HG02973 (cell line): ENCODE results near the gene COL4A2.
"Not testable (repeated sequence)": the region's sequence is repeated elsewhere in the genome, so short reads cannot be mapped to it uniquely, and the experiment has no call there.

Experiments
- ATAC-seq: cut with Tn5 transposase; IDR thresholded peaks from one replicate; pipeline ENCODE4 v1.9.1; 2021; ENCODE audit warnings: moderate library complexity; ENCODE audit not compliant: unreplicated experiment

COL4A2 gene

GRCh38 chr13:110305544-110305943 is 1.5 kb upstream of the COL4A2 start:
- no peak for ATAC-seq

GRCh38 chr13:110305949-110306339 is 1.1 kb upstream of the COL4A2 start:
- ATAC-seq, result no peak

- ATAC-seq, result no peak
Measured at GRCh38 chr13:110306340-110306959, 634 bp upstream of the COL4A2 start.

GRCh38 chr13:110307767-110308655 is 927 bp downstream of the COL4A2 start:
- ATAC-seq, result no peak

- ATAC-seq, result no peak
Measured at GRCh38 chr13:110308656-110309359, 1.7 kb downstream of the COL4A2 start.

- ATAC-seq, result no peak
Measured at GRCh38 chr13:110309661-110310524, 2.8 kb downstream of the COL4A2 start.

GRCh38 chr13:110310541-110311442 is 3.7 kb downstream of the COL4A2 start:
- no peak for ATAC-seq

- ATAC-seq, result no peak
Measured at GRCh38 chr13:110311443-110312338, 4.6 kb downstream of the COL4A2 start.

GRCh38 chr13:110312339-110313031 is 5.4 kb downstream of the COL4A2 start:
- ATAC-seq, result no peak

- not testable (repeated sequence) for ATAC-seq
Measured at GRCh38 chr13:110313261-110313660, 6.2 kb downstream of the COL4A2 start.

- not testable (repeated sequence) for ATAC-seq
Measured at GRCh38 chr13:110313733-110314132, 6.6 kb downstream of the COL4A2 start.

GRCh38 chr13:110314516-110315245 is 7.6 kb downstream of the COL4A2 start:
- no peak for ATAC-seq

GRCh38 chr13:110316196-110316595 is 9.1 kb downstream of the COL4A2 start:
- ATAC-seq, result no peak

GRCh38 chr13:110317093-110317492 is 10.0 kb downstream of the COL4A2 start:
- ATAC-seq, result no peak

- ATAC-seq, result no peak
Measured at GRCh38 chr13:110317496-110318195, 10.6 kb downstream of the COL4A2 start.

- ATAC-seq, result no peak
Measured at GRCh38 chr13:110318920-110319319, 11.8 kb downstream of the COL4A2 start.

GRCh38 chr13:110319397-110319773 is 12.3 kb downstream of the COL4A2 start:
- ATAC-seq, result no peak
